Measurements from ENCODE around the gene CA5A.
"Not testable (repeated sequence)": the region's sequence is repeated elsewhere in the genome, so short reads cannot be mapped to it uniquely, and the experiment has no call there.

Gene CA5A

GRCh38 chr16:87860553-87861299, 75.6 kb downstream of the CA5A start:
- H3K4me3 ChIP-seq (ENCODE audit: low read length) = peak overlapping the region; percentile 12; the same call in 1 of the 2 replicates
- no peak for TF ChIP-seq CTCF (conservative IDR thresholded peaks at IDR 0.05; ENCODE audit: low read length)
- peak; percentile 64 for DNase-seq (ENCODE audit: low read depth)

GRCh38 chr16:87858151-87858993, 78.0 kb downstream of the CA5A start:
- not testable (repeated sequence) for H3K4me3 ChIP-seq (ENCODE audit: low read length); DNase-seq (ENCODE audit: low read depth)

GRCh38 chr16:87856791-87857228, 79.5 kb downstream of the CA5A start:
- DNase-seq (ENCODE audit: low read depth) = no peak
- no peak overlapping the region for H3K4me3 ChIP-seq (ENCODE audit: low read length)

GRCh38 chr16:87855852-87856715, 80.2 kb downstream of the CA5A start:
- DNase-seq (ENCODE audit: low read depth) = no peak
- TF ChIP-seq CTCF (conservative IDR thresholded peaks at IDR 0.05; ENCODE audit: low read length) = no peak
- H3K4me3 ChIP-seq (ENCODE audit: low read length) = no peak overlapping the region

More at GRCh38 chr16:87856791-87857228, 79.5 kb downstream of the CA5A start:
- TF ChIP-seq CTCF (conservative IDR thresholded peaks at IDR 0.05; ENCODE audit: low read length) = no peak

- no peak for TF ChIP-seq CTCF (conservative IDR thresholded peaks at IDR 0.05; ENCODE audit: low read length)
- DNase-seq (ENCODE audit: low read depth) = no peak
- H3K4me3 ChIP-seq (ENCODE audit: low read length) = no peak overlapping the region
These were observed 81.2 kb downstream of the CA5A start for GRCh38 chr16:87854907-87855683.

- DNase-seq (ENCODE audit: low read depth) = no peak
- no peak overlapping the region for H3K4me3 ChIP-seq (ENCODE audit: low read length)
- no peak for TF ChIP-seq CTCF (conservative IDR thresholded peaks at IDR 0.05; ENCODE audit: low read length)
These were observed 82.0 kb downstream of the CA5A start for GRCh38 chr16:87854053-87854906.

Data from AG10803 (cell line).